Activated T-cell treated with anti-CD3 and anti-CD28 coated beads for 24 hours (primary cell): ENCODE measurements around the gene TSPAN5.
"Not testable (repeated sequence)": the region's sequence is repeated elsewhere in the genome, so short reads cannot be mapped to it uniquely, and the experiment has no call there.

Source experiments
- DNase-seq: peaks from one replicate; pipeline ENCODE4 v3.0.0-alpha.2; 2020; ENCODE audit warnings: low read depth

Gene TSPAN5

GRCh38 chr4:98546910-98547594 lies 111.4 kb downstream of the TSPAN5 start:
- DNase-seq = no peak

DNA sequence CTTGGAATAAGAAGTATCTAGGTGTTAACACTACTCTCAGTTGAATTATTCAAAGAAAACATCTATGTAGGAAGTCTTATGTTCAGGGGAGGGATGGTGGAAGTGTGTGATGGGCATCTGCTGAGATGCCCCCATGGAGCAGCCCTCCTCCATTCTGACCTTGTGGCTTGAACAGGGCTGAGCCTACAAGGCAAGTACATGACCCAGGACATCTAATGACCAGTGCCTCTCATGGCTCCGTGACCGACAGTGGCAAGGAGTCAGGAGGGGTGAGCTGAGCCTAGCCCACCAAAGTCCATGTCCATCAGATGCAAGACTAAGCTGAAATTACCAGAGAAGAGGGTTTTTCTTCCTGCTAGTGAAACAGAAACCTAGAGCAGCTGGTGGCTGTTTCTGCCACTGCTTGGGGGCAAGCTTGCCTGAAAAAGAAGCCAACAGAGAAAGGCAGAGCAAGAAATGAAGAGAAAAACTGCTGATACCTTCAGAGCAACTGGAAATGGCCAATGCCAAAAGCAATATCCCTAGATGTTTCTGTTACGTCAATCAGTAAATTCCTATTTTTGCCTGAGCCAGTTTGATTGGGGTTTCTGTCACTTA lies 113.5 kb downstream of the TSPAN5 start:
- no peak for DNase-seq

- no peak for DNase-seq
Measured at GRCh38 chr4:98544141-98544817, 114.1 kb downstream of the TSPAN5 start.

DNA sequence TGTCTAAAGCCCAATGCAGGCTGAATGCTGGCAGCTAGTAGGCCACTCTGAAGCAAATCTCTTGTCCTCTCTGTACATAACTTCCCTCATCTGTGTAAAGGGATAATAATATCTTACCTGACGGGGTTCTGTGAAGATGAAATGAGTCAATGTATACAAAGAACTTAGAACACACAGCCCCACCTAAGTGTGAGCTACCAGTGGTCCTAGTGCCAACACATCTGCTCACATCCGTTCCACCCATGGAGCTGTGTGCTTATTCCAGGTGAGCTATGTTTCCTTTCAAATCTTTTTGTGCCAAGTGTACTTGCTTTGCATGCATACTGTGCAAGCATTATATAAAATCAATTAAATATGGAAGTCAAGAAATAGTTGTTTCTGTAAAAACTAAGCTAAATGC lies 116.4 kb downstream of the TSPAN5 start:
- no peak for DNase-seq

- DNase-seq = no peak
Measured at GRCh38 chr4:98540803-98541202, 117.6 kb downstream of the TSPAN5 start.

DNA sequence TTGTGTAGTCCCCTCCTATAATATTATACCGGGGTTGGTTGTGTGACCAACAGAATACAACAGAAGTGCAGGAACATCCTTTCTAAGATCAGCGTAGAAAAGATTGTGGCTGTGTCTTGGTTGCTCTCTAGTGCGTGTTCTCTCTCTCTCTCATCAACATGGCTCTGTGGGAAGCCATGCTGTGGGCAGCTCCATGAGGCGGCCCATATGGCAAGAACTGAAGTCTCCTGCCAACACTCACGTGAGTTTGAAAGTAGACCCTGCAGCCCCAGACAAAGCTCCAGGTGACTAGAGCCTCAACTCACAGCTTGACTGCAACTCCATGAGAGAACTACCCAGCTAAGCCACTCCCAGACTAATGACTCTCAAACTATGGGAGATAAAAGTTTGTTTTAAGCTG lies 118.7 kb downstream of the TSPAN5 start:
- no peak for DNase-seq

GRCh38 chr4:98539299-98539698 lies 119.1 kb downstream of the TSPAN5 start:
- no peak for DNase-seq

- DNase-seq = no peak
Measured at GRCh38 chr4:98536631-98537030, 121.8 kb downstream of the TSPAN5 start.

GRCh38 chr4:98534146-98534545 lies 124.3 kb downstream of the TSPAN5 start:
- not testable (repeated sequence) for DNase-seq

DNA sequence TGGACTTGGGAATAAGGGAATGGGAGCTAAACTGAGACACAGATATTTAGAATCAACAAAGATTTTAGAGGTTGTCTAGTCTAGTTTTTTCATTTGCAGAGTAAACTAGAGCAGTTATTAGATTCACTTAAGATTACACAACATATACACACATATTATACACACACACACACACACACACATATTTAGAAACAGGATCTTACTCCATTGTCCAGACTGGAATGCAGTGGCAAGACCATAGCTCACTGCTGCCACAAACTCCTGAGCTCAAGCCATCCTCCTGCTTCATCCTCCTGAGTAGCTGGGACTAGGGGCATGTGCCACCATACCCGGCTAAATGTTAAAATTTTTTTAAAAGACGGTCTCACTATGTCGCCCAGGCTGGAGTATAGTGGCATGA lies 127.8 kb downstream of the TSPAN5 start:
- no peak for DNase-seq

GRCh38 chr4:98529970-98530569 lies 128.3 kb downstream of the TSPAN5 start:
- DNase-seq = no peak

GRCh38 chr4:98528882-98529281 lies 129.5 kb downstream of the TSPAN5 start:
- no peak for DNase-seq

DNA sequence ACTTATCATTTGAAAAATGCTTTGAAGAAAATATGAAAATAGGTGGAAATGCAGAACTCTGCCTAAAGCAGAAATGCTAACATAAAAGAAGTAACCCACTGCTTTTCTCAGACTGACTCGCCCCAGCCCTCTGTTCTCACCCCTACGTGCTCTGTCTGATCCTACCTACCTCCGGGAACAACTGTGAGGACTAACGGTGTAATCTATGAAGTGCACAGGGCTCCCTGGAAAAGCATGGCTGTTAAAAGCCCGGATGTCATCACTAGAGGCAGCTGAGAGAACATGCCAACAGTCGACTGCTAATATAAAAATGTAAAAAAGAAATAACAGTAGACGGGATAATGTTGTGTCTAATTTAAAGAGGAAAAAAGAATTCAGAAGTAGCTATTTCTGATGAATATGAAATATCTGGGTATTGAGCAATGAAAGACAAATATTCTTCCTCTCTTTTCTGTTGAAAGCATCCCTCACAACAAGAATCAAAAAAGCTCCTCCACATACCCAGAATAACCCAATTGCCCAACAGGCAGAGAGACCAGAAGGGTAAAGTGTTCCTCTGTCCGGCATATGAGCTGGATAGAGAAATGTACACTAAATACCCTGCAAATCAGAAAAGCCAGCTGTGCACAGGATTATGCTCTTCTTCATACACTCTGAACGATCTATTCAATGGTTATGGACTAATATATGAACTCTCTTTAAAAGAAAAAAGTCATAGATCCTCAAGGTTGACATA lies 130.7 kb downstream of the TSPAN5 start:
- no peak for DNase-seq

- DNase-seq = no peak
Measured at GRCh38 chr4:98524230-98524629, 134.2 kb downstream of the TSPAN5 start.

- DNase-seq = no peak
Measured at GRCh38 chr4:98522636-98523395, 135.6 kb downstream of the TSPAN5 start.

GRCh38 chr4:98522062-98522461 lies 136.3 kb downstream of the TSPAN5 start:
- DNase-seq = no peak

GRCh38 chr4:98521486-98521885 lies 136.9 kb downstream of the TSPAN5 start:
- DNase-seq = no peak

GRCh38 chr4:98519268-98519977 lies 139.0 kb downstream of the TSPAN5 start:
- no peak for DNase-seq

DNA sequence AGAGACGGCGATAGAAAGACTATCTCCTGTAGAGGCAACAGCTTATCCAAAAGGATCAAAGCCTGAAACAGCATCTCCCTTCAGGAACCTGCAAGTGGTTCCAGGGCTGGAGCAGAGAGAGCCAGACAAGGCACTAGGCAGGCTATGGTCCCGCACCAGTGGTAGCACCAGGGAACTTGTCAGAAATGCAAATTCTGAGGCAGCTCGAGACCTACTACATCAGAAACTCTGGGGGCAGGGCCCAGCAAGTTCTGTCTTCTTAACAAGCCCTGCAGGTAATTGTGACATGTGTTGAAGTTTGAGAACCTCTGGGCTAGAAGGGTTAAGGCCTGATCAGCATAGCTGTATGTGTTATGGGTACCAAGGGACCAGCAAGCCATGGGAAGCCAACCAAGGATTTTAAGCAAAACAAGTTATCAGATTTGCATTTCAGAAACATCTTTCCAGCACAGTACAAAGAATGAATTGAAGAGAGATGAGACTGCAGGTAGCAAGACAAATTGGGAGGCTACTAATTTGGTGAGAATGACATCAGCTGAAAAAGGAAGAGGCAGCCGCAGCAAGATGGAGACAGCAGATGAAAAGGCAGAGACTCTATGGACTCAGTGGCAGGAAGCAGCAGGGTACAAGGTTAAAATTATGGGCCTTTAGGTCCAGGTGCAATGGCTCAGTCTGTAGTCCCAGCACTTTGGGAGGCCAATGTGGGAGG lies 139.7 kb downstream of the TSPAN5 start:
- no peak for DNase-seq
